ENCODE measurements around the gene TMPRSS13.
"Not testable (repeated sequence)": the region's sequence is repeated elsewhere in the genome, so short reads cannot be mapped to it uniquely, and the experiment has no call there.

The TMPRSS13 gene

GRCh38 chr11:117928446-117929141 is 608 bp downstream of the TMPRSS13 start:
- no peak for DNase-seq

GRCh38 chr11:117927926-117928325 is 1.3 kb downstream of the TMPRSS13 start:
- DNase-seq, result no peak

- not testable (repeated sequence) for DNase-seq
Measured at GRCh38 chr11:117926166-117926565, 3.0 kb downstream of the TMPRSS13 start.

GRCh38 chr11:117925198-117925925 is 3.8 kb downstream of the TMPRSS13 start:
- no peak for DNase-seq

GRCh38 chr11:117924631-117925170 is 4.5 kb downstream of the TMPRSS13 start:
- no peak for DNase-seq

GRCh38 chr11:117923773-117924172 is 5.4 kb downstream of the TMPRSS13 start:
- DNase-seq, result no peak

- no peak for DNase-seq
Measured at GRCh38 chr11:117923275-117923674, 5.9 kb downstream of the TMPRSS13 start.

GRCh38 chr11:117921893-117922292 is 7.3 kb downstream of the TMPRSS13 start:
- DNase-seq, result no peak

GRCh38 chr11:117921456-117921855 is 7.7 kb downstream of the TMPRSS13 start:
- no peak for DNase-seq

- DNase-seq, result no peak
Measured at GRCh38 chr11:117919781-117920221, 9.4 kb downstream of the TMPRSS13 start.

GRCh38 chr11:117919341-117919740 is 9.9 kb downstream of the TMPRSS13 start:
- DNase-seq, result no peak

- no peak for DNase-seq
Measured at GRCh38 chr11:117918366-117919255, 10.6 kb downstream of the TMPRSS13 start.

GRCh38 chr11:117917591-117918151 is 11.5 kb downstream of the TMPRSS13 start:
- DNase-seq, result no peak

- no peak for DNase-seq
Measured at GRCh38 chr11:117916956-117917355, 12.2 kb downstream of the TMPRSS13 start.

GRCh38 chr11:117915672-117916235 is 13.4 kb downstream of the TMPRSS13 start:
- no peak for DNase-seq

GRCh38 chr11:117914991-117915618 is 14.1 kb downstream of the TMPRSS13 start:
- no peak for DNase-seq

GRCh38 chr11:117914398-117914761 is 14.8 kb downstream of the TMPRSS13 start:
- DNase-seq, result no peak

GRCh38 chr11:117913736-117914397 is 15.3 kb downstream of the TMPRSS13 start:
- no peak for DNase-seq

- no peak for DNase-seq
Measured at GRCh38 chr11:117912497-117912896, 16.7 kb downstream of the TMPRSS13 start.

- DNase-seq, result no peak
Measured at GRCh38 chr11:117911694-117912093, 17.5 kb downstream of the TMPRSS13 start.

- DNase-seq, result no peak
Measured at GRCh38 chr11:117910941-117911655, 18.1 kb downstream of the TMPRSS13 start.

Measured in effector CD4-positive, alpha-beta T cell (primary cell).